WTC11 (cell line): ENCODE data around the gene PLCG2. TPM values are rescaled to one million over a fixed set of nuclear protein-coding genes. Genes with fewer than 3 reads are reported as not detected.

Experiments
- ATAC-seq: fragments of 200-7000 bp; cut with Tn5 transposase; 2 replicates; pipeline ENCODE4 v1.10.0; 2021; ENCODE audit warnings: mild to moderate bottlenecking, moderate library complexity
- CTCF ChIA-PET: fragments of 300-600 bp; sonication (Branson Sonifier 250); formaldehyde crosslinking; loops from one replicate; lab custom pipeline; 2021; ENCODE audit warnings: antibody characterized with exemption; lab: Charles Lee
- POLR2A ChIA-PET: fragments of 350-600 bp; sonication (Branson Sonifier 250); formaldehyde crosslinking; loops from one replicate; lab custom pipeline; 2021; ENCODE audit warnings: antibody characterized with exemption; lab: Charles Lee
- DNase-seq: peaks from one replicate; pipeline ENCODE4 v3.0.0; 2021; ENCODE audit warnings: low spot score
- H3K27ac Mint-ChIP-seq: 2 replicates; pipeline ENCODE4 v1.8.0; 2021; ENCODE audit warnings: mixed read lengths
- H3K27me3 Mint-ChIP-seq: 2 replicates; pipeline ENCODE4 v1.8.0; 2021; ENCODE audit warnings: low read depth, mild to moderate bottlenecking, moderate library complexity, mixed read lengths
- H3K36me3 Mint-ChIP-seq: 2 replicates; pipeline ENCODE4 v1.8.0; 2021; ENCODE audit warnings: mixed read lengths
- H3K4me1 Mint-ChIP-seq: 2 replicates; pipeline ENCODE4 v1.8.0; 2022; ENCODE audit warnings: mixed read lengths
- H3K4me3 Mint-ChIP-seq: 2 replicates; pipeline ENCODE4 v1.8.0; 2021; ENCODE audit warnings: mild to moderate bottlenecking, moderate library complexity, mixed read lengths
- H3K9me3 Mint-ChIP-seq: 2 replicates; pipeline ENCODE4 v1.8.0; 2021; ENCODE audit warnings: mixed read lengths
- CBFB ChIP-seq: sonication (generic); formaldehyde crosslinking; IDR thresholded peaks from 2 replicates; pipeline ENCODE4 v1.8.1; 2022; ENCODE audit warnings: mild to moderate bottlenecking, low read depth, missing genetic modification reagents
- ELF4 ChIP-seq: sonication (generic); formaldehyde crosslinking; IDR thresholded peaks from 2 replicates; pipeline ENCODE4 v1.8.1; 2022; ENCODE audit warnings: low read depth, mild to moderate bottlenecking, moderate library complexity, missing genetic modification reagents
- FOXJ3 ChIP-seq: sonication (generic); formaldehyde crosslinking; IDR thresholded peaks from 2 replicates; pipeline ENCODE4 v1.9.0; 2021; ENCODE audit warnings: missing genetic modification reagents, mild to moderate bottlenecking, borderline replicate concordance
- NFE2L1 ChIP-seq: sonication (generic); formaldehyde crosslinking; IDR thresholded peaks from 2 replicates; pipeline ENCODE4 v1.8.1; 2023; ENCODE audit warnings: missing genetic modification reagents
- OVOL2 ChIP-seq: fragments of 250-450 bp; sonication (Bioruptor Pico); IDR thresholded peaks from 2 replicates; pipeline ENCODE4 v1.9.0; 2021; ENCODE audit warnings: mild to moderate bottlenecking, borderline replicate concordance
- SP1 ChIP-seq: sonication (generic); formaldehyde crosslinking; conservative IDR thresholded peaks from 2 replicates; pipeline ENCODE4 v1.8.1; 2022; ENCODE audit warnings: missing genetic modification reagents
- TCF7 ChIP-seq: sonication (generic); formaldehyde crosslinking; IDR thresholded peaks from 2 replicates; pipeline ENCODE4 v1.8.0; 2022; ENCODE audit warnings: mild to moderate bottlenecking, low read depth, missing genetic modification reagents, moderate library complexity
- TEAD1 ChIP-seq: sonication (generic); formaldehyde crosslinking; IDR thresholded peaks from 2 replicates; pipeline ENCODE4 v1.8.0; 2022; ENCODE audit warnings: mild to moderate bottlenecking, missing genetic modification reagents
- ZNF263 ChIP-seq: sonication (generic); formaldehyde crosslinking; IDR thresholded peaks from 2 replicates; pipeline ENCODE4 v1.8.1; 2022; ENCODE audit warnings: low read depth, mild to moderate bottlenecking, moderate library complexity, missing genetic modification reagents
- ZNF396 ChIP-seq: fragments of 250-450 bp; sonication (Bioruptor Pico); IDR thresholded peaks from 2 replicates; pipeline ENCODE4 v1.8.0; 2021; ENCODE audit warnings: mild to moderate bottlenecking, moderate library complexity, borderline replicate concordance
- total RNA-seq: library from RNA; stranded (reverse); gene quantifications from 3 replicates; pipeline ENCODE4 v1.2.3, GENCODE V29; 2021
- TF ChIP-seq, protein P1 (sequence below): fragments of 250-450 bp; sonication (Bioruptor Pico); IDR thresholded peaks from 2 replicates; pipeline ENCODE4 v1.9.0; 2021; ENCODE audit warnings: mild to moderate bottlenecking
- TF ChIP-seq, protein P2 (sequence below): sonication (generic); formaldehyde crosslinking; IDR thresholded peaks from 2 replicates; pipeline ENCODE4 v1.8.1; 2022; ENCODE audit warnings: missing genetic modification reagents, borderline replicate concordance
- TF ChIP-seq, protein P3 (sequence below): sonication (generic); formaldehyde crosslinking; IDR thresholded peaks from 2 replicates; pipeline ENCODE4 v1.8.1; 2022; ENCODE audit warnings: mild to moderate bottlenecking, missing genetic modification reagents, moderate library complexity, borderline replicate concordance
- TF ChIP-seq, protein P4 (sequence below): sonication (generic); formaldehyde crosslinking; IDR thresholded peaks from 2 replicates; pipeline ENCODE4 v1.8.1; 2022; ENCODE audit warnings: low read depth, mild to moderate bottlenecking, moderate library complexity, missing genetic modification reagents, borderline replicate concordance
- TF ChIP-seq, protein P5 (sequence below): fragments of 200-600 bp; IDR thresholded peaks from 2 replicates; pipeline ENCODE4 v1.8.0; 2022; ENCODE audit warnings: antibody characterized with exemption
- TF ChIP-seq, protein P6 (sequence below): fragments of 250-450 bp; sonication (Bioruptor Pico); IDR thresholded peaks from 2 replicates; pipeline ENCODE4 v2.1.2; 2022; ENCODE audit warnings: mild to moderate bottlenecking, moderate library complexity
- TF ChIP-seq, protein P7 (sequence below): sonication (generic); formaldehyde crosslinking; IDR thresholded peaks from 2 replicates; pipeline ENCODE4 v1.8.1; 2023; ENCODE audit warnings: mild to moderate bottlenecking, missing genetic modification reagents

PLCG2 gene
- total RNA-seq, 1 experiment from 2014 or later, result 7.0 TPM

DNA sequence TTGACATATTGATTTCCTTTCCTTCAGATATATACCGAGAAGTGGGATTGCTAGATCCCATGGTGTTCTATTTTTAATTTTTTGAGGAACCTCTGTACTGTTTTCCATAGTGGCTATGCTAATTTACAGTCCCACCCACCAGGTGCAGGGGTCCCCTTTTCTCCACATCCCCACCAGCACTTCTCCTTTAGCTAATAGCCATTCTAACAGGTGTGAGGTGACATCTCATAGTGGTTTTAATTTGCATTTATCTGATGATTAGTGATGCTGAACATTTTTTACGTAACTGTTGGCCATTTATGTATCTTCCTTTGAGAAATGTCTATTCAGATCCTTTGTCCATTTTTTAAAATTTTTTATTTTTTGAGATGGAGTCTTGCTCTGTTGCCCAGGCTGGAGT, 138.3 kb downstream of the PLCG2 start:
- Mint-ChIP-seq H3K4me3 (no peak overlapping the region), H3K9me3 (peaks cover 5% of the 10 kb centered on the region), H3K36me3 (peaks cover 4% of the 10 kb centered on the region; the same call in 1 of the 2 replicates), H3K27ac (no peak overlapping the region), H3K4me1 (no peaks in the 10 kb centered on the region), H3K27me3 (no peaks in the 10 kb centered on the region)
- DNase-seq, result no peak
- ChIA-PET CTCF (no interaction called here), POLR2A (no interaction called here)
- ATAC-seq, result no peak
- no peak for TF ChIP-seq ZNF396 (CRISPR knock-in tag)
- TF ChIP-seq, protein P1, sequence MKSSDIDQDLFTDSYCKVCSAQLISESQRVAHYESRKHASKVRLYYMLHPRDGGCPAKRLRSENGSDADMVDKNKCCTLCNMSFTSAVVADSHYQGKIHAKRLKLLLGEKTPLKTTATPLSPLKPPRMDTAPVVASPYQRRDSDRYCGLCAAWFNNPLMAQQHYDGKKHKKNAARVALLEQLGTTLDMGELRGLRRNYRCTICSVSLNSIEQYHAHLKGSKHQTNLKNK, result no peak

DNA sequence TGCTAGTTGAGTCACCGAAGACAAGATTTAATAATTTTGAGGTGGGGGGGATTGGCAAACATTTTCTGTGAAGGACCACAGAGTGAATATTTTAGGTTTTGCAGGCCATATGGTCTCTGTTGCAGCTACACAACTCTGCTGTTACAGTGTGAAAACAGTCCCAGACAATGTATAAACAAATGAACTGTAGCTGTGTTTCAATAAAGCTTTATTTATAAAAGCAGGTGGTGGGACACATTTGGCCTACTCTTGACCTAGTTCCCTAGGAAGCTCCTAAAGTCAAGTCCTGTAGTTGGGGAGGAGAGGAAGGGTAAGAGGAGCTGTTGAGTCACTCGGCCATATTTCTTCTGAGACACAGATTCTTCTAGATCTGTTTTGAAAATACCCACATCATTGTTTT, 139.8 kb downstream of the PLCG2 start:
- POLR2A ChIA-PET, result no interaction called here
- Mint-ChIP-seq H3K4me3 (no peak overlapping the region), H3K4me1 (no peaks in the 10 kb centered on the region), H3K36me3 (peaks cover 4% of the 10 kb centered on the region; the same call in 1 of the 2 replicates), H3K9me3 (peaks cover 5% of the 10 kb centered on the region), H3K27me3 (no peaks in the 10 kb centered on the region), H3K27ac (no peak overlapping the region)
- DNase-seq, result no peak
- CTCF ChIA-PET, result interaction anchor here (1.2 kb wide), 1 partner anchor 10 kb away, joined by 3 read pairs; no protein-coding TSS in a partner anchor
- ATAC-seq, result no peak
- TF ChIP-seq, protein P2, sequence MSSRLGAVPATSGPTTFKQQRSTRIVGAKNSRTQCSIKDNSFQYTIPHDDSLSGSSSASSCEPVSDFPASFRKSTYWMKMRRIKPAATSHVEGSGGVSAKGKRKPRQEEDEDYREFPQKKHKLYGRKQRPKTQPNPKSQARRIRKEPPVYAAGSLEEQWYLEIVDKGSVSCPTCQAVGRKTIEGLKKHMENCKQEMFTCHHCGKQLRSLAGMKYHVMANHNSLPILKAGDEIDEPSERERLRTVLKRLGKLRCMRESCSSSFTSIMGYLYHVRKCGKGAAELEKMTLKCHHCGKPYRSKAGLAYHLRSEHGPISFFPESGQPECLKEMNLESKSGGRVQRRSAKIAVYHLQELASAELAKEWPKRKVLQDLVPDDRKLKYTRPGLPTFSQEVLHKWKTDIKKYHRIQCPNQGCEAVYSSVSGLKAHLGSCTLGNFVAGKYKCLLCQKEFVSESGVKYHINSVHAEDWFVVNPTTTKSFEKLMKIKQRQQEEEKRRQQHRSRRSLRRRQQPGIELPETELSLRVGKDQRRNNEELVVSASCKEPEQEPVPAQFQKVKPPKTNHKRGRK, result no peak
- TF ChIP-seq NFE2L1 (CRISPR knock-in tag) (no peak), TEAD1 (no peak)
- TF ChIP-seq, protein P3, sequence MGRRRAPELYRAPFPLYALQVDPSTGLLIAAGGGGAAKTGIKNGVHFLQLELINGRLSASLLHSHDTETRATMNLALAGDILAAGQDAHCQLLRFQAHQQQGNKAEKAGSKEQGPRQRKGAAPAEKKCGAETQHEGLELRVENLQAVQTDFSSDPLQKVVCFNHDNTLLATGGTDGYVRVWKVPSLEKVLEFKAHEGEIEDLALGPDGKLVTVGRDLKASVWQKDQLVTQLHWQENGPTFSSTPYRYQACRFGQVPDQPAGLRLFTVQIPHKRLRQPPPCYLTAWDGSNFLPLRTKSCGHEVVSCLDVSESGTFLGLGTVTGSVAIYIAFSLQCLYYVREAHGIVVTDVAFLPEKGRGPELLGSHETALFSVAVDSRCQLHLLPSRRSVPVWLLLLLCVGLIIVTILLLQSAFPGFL, result no peak

DNA sequence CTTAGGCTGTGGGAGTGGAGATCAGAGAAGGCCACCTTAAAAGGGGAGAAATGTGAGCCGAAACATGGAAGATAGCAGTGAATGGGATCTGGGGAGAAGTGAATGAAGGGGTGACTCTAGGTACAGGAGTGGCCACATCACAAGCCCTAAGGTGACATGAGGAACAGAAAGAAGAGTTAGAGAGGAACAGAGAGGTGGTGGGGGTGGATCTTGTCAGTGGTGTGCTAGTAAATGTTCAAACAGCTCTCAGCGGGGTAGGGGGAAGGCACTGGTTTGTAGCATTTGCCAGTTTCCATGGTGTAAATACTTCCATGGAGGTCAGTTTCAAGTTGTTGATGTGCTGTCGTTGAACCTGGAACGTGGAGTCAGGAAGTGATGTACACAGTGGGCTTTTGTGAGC, 141.4 kb downstream of the PLCG2 start:
- Mint-ChIP-seq H3K4me1 (no peaks in the 10 kb centered on the region), H3K27me3 (no peaks in the 10 kb centered on the region), H3K36me3 (peaks cover 4% of the 10 kb centered on the region; the same call in 1 of the 2 replicates), H3K9me3 (peaks cover 5% of the 10 kb centered on the region), H3K4me3 (no peak overlapping the region), H3K27ac (no peak overlapping the region)
- ChIA-PET POLR2A (no interaction called here), CTCF (no interaction called here)
- ATAC-seq, result no peak
- DNase-seq, result no peak
- TF ChIP-seq, protein P4, sequence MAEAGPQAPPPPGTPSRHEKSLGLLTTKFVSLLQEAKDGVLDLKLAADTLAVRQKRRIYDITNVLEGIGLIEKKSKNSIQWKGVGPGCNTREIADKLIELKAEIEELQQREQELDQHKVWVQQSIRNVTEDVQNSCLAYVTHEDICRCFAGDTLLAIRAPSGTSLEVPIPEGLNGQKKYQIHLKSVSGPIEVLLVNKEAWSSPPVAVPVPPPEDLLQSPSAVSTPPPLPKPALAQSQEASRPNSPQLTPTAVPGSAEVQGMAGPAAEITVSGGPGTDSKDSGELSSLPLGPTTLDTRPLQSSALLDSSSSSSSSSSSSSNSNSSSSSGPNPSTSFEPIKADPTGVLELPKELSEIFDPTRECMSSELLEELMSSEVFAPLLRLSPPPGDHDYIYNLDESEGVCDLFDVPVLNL (CRISPR knock-in tag), result no peak
- TF ChIP-seq, protein P5, sequence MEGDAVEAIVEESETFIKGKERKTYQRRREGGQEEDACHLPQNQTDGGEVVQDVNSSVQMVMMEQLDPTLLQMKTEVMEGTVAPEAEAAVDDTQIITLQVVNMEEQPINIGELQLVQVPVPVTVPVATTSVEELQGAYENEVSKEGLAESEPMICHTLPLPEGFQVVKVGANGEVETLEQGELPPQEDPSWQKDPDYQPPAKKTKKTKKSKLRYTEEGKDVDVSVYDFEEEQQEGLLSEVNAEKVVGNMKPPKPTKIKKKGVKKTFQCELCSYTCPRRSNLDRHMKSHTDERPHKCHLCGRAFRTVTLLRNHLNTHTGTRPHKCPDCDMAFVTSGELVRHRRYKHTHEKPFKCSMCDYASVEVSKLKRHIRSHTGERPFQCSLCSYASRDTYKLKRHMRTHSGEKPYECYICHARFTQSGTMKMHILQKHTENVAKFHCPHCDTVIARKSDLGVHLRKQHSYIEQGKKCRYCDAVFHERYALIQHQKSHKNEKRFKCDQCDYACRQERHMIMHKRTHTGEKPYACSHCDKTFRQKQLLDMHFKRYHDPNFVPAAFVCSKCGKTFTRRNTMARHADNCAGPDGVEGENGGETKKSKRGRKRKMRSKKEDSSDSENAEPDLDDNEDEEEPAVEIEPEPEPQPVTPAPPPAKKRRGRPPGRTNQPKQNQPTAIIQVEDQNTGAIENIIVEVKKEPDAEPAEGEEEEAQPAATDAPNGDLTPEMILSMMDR, result no peak
- TF ChIP-seq OVOL2, result no peak
- no peak for TF ChIP-seq ELF4 (CRISPR knock-in tag)
- no peak for TF ChIP-seq SP1 (CRISPR knock-in tag)

DNA sequence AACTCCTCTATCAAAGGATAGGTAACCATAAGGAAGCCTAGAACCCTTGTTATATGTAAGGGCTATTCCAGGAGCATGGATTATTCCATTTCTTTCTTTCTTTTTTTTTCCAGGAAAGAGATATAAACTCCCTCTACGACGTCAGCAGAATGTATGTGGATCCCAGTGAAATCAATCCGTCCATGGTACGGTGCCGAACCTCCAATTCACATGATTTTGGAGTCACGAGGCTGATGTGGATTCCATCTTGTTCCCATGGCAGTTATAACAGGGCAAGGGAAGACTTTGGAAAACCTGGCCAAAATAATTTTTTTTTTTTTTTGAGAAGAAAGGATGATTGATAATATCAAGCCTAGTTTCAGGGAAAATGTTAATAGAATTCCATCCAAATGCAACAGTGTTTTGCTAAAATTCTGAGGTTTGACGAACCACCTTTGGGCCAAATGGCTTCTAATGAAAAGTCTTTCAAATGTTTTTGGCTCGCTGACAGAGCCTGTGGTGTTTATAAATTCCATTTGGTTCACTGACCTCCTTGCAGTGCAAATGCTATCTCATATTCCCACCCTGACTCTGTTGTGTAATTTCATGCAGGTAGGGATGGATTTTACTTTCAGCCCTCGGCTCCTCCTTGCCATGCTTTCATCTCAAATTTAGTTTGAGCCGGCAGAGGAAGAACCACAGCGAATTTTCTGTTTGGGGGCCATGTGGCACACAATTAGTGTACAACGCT, 142.2 kb downstream of the PLCG2 start:
- Mint-ChIP-seq H3K27ac (no peak overlapping the region), H3K4me1 (no peaks in the 10 kb centered on the region), H3K9me3 (peaks cover 5% of the 10 kb centered on the region), H3K27me3 (no peaks in the 10 kb centered on the region), H3K4me3 (no peak overlapping the region), H3K36me3 (peaks cover 4% of the 10 kb centered on the region; the same call in 1 of the 2 replicates)
- DNase-seq (no peak), ATAC-seq (no peak)
- ChIA-PET CTCF (no interaction called here), POLR2A (no interaction called here)
- TF ChIP-seq, protein P6, sequence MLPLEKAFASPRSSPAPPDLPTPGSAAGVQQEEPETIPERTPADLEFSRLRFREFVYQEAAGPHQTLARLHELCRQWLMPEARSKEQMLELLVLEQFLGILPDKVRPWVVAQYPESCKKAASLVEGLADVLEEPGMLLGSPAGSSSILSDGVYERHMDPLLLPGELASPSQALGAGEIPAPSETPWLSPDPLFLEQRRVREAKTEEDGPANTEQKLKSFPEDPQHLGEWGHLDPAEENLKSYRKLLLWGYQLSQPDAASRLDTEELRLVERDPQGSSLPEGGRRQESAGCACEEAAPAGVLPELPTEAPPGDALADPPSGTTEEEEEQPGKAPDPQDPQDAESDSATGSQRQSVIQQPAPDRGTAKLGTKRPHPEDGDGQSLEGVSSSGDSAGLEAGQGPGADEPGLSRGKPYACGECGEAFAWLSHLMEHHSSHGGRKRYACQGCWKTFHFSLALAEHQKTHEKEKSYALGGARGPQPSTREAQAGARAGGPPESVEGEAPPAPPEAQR, result no peak
- TF ChIP-seq SP1 (CRISPR knock-in tag) (no peak), TCF7 (CRISPR knock-in tag) (no peak), ZNF263 (CRISPR knock-in tag) (no peak), CBFB (CRISPR knock-in tag) (no peak), FOXJ3 (no peak)
- TF ChIP-seq, protein P7, sequence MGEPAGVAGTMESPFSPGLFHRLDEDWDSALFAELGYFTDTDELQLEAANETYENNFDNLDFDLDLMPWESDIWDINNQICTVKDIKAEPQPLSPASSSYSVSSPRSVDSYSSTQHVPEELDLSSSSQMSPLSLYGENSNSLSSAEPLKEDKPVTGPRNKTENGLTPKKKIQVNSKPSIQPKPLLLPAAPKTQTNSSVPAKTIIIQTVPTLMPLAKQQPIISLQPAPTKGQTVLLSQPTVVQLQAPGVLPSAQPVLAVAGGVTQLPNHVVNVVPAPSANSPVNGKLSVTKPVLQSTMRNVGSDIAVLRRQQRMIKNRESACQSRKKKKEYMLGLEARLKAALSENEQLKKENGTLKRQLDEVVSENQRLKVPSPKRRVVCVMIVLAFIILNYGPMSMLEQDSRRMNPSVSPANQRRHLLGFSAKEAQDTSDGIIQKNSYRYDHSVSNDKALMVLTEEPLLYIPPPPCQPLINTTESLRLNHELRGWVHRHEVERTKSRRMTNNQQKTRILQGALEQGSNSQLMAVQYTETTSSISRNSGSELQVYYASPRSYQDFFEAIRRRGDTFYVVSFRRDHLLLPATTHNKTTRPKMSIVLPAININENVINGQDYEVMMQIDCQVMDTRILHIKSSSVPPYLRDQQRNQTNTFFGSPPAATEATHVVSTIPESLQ, result no peak
